Rectal smooth muscle tissue (tissue), 1 donor: ENCODE results near the gene HPCAL1.

ENCODE experiments used
- H3K27ac ChIP-seq: one replicate; pipeline ENCODE4 v1.7.0; 2013; ENCODE audit warnings: low read depth, low read length, inconsistent platforms
- H3K27me3 ChIP-seq: one replicate; pipeline ENCODE4 v1.7.0; 2013; ENCODE audit warnings: low read length; ENCODE audit not compliant: control insufficient read depth, insufficient read depth
- H3K36me3 ChIP-seq: one replicate; pipeline ENCODE4 v1.7.0; 2013; ENCODE audit warnings: low read length; ENCODE audit not compliant: control insufficient read depth, insufficient read depth
- H3K4me1 ChIP-seq: one replicate; pipeline ENCODE4 v1.7.0; 2013; ENCODE audit warnings: low read length; ENCODE audit not compliant: control insufficient read depth, insufficient read depth
- H3K4me3 ChIP-seq: one replicate; pipeline ENCODE4 v1.7.0; 2013; ENCODE audit warnings: low read length
- H3K9ac ChIP-seq: one replicate; pipeline ENCODE4 v1.7.0; 2013; ENCODE audit warnings: low read length

The HPCAL1 gene

DNA sequence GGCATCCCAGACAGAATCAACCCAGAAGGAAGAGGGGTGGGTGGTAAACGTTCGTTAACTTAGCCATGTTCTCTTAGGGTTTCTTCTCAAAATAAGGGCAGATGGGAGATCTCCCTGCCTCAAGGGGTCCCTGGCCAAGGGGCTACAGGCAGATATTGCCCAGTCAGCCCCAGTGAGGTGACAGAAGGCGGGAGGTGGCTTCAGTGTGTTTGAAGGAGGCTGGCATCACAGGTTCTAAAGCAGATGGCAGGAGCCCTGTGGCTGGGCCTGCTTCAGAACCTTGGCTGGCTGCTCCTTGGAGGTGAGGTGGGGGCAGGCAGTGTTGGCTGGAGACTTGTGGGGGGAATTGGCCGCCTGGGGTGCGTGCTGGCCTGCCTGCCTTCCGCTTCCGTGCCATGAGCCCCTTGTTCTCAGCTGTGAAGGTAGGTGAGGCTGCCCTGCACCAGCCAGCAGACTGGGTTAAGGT, 23.5 kb downstream of the HPCAL1 start:
- H3K27me3 ChIP-seq = no peaks in the 10 kb centered on the region
- H3K27ac ChIP-seq = no peak overlapping the region
- H3K4me3 ChIP-seq = no peak overlapping the region
- H3K9ac ChIP-seq = no peak overlapping the region
- peaks cover 2% of the 10 kb centered on the region for H3K4me1 ChIP-seq
- no peaks in the 10 kb centered on the region for H3K36me3 ChIP-seq

DNA sequence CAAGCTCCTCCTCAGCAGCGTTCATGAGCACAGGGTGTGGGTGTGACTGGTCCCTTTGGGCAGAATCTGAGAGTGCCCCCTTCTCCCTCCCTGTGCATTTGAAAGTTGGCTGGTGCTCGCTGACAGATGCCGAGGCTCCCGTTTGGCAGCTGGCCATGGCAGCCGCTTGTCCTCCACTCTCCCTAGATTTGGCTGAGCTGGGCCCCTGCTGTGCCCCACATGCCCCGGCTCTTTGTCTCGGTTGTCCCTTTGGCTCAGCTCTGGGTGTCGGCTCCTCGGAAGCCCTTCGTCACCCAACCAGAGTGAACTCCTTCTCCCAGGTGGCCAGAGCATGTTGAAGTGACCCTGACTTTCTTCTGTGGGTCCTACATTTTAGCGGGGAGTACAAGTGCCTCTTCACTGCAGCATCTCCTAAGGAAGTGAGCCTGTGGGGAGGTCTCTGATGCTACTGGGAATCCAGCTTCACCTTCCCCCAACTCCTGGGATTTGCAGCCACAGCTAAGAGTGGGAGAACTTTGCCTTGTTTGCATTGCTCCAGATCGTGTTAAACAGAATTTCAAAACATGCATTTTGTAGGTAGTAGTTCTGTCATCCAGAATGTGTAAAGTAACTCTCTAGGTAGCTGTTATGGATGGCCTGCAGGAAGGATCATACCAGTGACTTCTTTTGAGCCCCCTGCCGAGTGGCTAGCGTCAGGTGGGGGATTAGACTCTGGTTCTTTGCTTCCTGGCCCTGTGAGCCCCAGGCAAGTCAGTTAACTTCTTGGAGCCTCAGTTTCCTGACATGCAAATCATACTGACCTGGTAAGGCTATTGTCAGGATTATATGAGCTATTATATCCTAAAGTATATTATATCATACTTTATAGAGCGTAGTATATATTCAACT, 24.2 kb downstream of the HPCAL1 start:
- Histone ChIP-seq H3K9ac (no peak overlapping the region), H3K4me3 (no peak overlapping the region), H3K36me3 (no peaks in the 10 kb centered on the region), H3K27me3 (no peaks in the 10 kb centered on the region), H3K4me1 (peaks cover 2% of the 10 kb centered on the region), H3K27ac (no peak overlapping the region)

DNA sequence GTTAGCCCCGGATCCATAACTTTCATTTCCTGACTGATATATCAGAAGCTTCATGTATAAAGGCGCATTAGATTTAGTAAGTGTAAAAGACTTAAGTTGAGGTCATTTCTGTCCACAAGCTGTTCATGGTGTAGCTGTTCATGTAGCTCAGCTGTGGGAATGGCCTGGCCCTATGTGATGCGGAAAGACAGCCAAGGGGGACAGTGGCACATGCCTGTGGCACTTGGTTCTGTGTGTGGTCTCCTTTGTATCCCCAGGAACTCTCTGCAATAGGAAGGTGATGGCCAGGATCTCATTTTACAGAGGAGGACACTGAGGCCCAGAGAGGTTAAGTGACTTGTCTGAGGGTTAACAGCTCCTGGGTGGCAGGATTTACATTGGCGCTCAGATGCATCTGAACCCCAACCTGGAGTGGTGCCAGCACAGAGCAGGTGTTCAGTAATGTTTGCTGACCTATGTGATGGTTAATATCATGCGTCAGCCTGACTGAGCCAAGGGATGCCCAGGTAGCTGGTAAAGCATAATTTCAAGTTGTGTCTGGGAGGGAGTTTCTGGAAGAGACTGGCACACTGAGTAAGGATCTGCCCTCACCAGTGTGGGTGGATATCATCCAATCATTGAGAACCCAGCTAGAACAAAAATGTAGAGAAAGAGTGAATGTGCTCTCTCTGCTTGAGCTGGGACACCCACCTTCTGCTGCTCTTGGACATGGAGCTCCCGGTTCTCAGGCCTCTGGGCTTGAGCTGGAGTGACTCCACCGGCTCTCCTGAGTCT, 25.4 kb downstream of the HPCAL1 start:
- Histone ChIP-seq H3K4me1 (peaks cover 2% of the 10 kb centered on the region), H3K27me3 (no peaks in the 10 kb centered on the region), H3K4me3 (no peak overlapping the region), H3K9ac (no peak overlapping the region), H3K36me3 (no peaks in the 10 kb centered on the region), H3K27ac (no peak overlapping the region)

DNA sequence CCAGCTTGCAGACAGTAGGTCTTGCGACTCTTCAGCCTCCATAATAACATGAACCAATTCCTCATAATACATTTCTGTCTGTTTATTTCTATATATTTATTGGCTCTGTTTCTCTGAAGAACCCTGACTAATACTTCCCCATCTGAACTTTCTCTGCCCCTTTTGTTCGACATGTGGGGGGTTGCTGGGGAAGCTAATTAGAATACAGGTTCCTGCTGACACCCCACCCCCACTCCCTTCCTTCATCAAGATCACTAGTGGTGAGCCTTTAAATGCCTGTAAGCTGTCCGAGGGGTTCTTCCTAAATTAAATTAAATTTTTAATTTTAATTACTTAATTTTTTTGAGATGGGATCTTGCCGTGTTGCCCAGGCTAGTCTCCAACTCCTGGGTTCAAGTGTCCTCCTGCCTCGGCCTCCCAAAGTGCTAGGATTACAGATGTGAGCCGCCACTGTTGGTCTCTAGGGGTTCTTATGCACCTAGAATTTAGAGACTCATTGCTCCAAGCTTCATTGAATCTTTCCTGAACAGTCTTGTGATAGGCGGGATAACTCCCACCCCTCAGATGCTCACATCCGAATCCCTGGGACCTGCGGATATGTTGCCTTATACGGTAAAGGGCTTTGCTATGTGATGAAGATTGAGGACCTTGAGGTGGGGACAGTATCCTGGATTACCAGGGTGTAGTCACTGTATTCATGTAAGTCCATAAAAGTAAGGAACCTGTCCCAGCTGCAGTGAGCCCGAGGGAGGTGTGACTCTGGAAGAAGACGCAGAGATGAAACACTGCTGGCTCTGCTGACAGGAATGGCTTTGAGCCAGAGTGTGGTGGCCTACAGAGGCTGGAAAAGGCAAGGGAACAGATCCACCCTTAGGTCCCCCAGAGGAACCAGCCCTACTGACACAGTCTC, 26.2 kb downstream of the HPCAL1 start:
- H3K4me1 ChIP-seq = peaks cover 2% of the 10 kb centered on the region
- no peaks in the 10 kb centered on the region for H3K36me3 ChIP-seq
- H3K4me3 ChIP-seq = no peak overlapping the region
- H3K27ac ChIP-seq = no peak overlapping the region
- no peak overlapping the region for H3K9ac ChIP-seq
- no peaks in the 10 kb centered on the region for H3K27me3 ChIP-seq

DNA sequence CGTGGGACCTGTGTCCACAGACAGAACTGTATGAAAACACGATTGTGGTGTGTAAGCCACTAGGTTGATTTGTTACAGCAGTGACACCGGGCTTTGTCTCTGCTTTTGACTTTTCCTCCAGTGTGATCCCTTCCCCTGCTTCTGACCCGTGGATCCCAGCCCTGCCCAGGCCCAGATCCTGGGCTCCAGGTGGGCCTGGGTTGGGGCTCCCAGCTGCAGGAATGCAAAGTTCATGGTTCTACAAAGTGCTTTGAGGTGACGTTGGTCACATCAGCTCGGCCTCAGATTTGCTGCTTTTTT, 26.8 kb downstream of the HPCAL1 start:
- Histone ChIP-seq H3K27me3 (no peaks in the 10 kb centered on the region), H3K4me3 (no peak overlapping the region), H3K4me1 (peaks cover 2% of the 10 kb centered on the region), H3K27ac (no peak overlapping the region), H3K36me3 (no peaks in the 10 kb centered on the region), H3K9ac (no peak overlapping the region)

DNA sequence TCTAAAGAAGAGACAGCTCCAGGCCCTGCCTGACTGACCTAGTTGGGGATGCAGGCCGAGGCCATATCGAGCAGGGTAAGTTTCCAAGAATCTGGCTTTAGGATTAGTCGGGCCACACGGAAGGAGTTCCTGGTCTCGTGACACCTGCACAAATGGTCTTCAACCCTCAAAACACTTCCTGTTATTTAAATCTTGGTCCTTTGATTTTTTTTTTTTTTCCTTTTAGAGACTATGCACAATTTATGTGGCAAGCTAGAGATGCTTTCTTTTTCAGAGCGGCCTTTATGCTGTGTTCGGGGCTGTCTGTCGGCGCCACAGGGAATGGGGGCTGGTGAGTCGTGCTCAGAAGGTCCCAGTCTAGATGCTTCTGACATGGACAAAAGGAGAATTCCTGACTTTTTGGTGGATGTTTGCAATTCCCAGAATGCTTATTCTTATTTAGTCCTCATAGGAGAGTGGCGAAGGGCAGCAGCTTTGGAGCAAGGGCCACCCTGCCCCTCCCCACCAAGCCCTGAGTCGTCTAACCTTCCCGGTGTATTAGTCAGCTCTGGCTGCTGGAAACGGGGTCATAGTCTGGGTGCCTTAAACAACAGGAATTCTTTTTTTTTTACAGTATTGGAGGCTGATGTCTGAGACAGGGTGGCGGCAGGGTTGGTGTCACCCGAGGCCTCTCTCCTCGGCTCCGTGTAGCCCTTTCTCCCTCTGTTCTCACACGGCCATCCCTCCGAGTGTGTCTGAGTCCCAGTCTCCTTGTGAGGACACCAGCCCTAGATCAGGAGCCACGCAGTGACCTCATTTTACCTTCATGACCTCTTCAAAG, 27.4 kb downstream of the HPCAL1 start:
- Histone ChIP-seq H3K27ac (no peak overlapping the region), H3K4me1 (peaks cover 2% of the 10 kb centered on the region), H3K27me3 (no peaks in the 10 kb centered on the region), H3K9ac (no peak overlapping the region), H3K4me3 (peak overlapping the region; percentile 45), H3K36me3 (no peaks in the 10 kb centered on the region)

DNA sequence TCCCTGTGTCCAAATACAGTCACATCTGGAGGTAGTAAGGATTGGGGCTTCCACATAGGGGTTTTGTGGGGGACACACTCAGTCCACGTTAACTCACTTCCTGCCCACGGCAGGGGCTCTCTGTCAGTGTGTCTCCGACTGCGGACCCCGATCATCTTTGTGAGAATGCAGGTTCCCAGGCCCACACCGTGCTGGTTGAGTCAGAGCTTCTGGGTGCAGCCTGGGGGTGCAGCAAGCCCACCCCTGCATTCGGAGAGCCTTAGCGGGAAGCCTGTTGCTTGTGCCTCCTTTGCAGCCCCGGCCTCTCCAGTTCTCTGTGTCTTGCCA, 28.0 kb downstream of the HPCAL1 start:
- Histone ChIP-seq H3K36me3 (no peaks in the 10 kb centered on the region), H3K4me3 (peak overlapping the region; percentile 45), H3K27ac (no peak overlapping the region), H3K27me3 (no peaks in the 10 kb centered on the region), H3K9ac (no peak overlapping the region), H3K4me1 (peaks cover 2% of the 10 kb centered on the region)

DNA sequence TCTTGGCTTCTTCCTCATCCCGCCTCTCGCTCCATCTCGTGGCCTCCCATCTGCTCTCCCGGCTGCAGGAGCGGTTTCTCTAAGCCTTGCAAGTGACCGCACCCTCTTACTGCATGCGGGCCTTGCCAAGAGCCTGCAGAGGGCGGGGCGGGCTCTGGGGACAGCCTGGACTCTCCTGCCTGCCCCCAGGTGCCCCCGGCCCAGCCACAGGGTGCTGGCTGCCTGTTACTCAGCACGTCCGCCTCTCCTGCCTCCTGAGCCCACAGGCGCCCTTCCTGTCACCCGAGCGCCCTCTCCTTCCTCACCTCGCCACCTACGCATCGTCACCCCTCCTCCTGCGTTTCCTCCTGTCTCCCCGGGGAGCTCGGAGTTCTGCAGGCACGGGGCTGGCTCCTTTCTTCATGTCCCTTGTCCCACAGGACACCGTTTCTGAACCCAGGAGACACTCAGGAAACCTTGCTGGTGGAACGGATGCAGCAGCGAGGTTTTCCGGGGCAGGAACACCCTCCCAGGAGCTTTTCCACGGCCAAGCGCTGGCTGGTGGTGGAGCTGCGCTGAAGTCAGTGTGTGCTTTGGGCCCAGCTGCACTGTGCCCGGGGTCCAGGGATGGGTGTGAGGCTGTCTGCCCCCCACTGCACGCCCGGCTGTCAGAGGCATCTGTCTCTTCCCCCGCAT, 28.5 kb downstream of the HPCAL1 start:
- no peak overlapping the region for H3K27ac ChIP-seq
- peaks cover 2% of the 10 kb centered on the region for H3K4me1 ChIP-seq

DNA sequence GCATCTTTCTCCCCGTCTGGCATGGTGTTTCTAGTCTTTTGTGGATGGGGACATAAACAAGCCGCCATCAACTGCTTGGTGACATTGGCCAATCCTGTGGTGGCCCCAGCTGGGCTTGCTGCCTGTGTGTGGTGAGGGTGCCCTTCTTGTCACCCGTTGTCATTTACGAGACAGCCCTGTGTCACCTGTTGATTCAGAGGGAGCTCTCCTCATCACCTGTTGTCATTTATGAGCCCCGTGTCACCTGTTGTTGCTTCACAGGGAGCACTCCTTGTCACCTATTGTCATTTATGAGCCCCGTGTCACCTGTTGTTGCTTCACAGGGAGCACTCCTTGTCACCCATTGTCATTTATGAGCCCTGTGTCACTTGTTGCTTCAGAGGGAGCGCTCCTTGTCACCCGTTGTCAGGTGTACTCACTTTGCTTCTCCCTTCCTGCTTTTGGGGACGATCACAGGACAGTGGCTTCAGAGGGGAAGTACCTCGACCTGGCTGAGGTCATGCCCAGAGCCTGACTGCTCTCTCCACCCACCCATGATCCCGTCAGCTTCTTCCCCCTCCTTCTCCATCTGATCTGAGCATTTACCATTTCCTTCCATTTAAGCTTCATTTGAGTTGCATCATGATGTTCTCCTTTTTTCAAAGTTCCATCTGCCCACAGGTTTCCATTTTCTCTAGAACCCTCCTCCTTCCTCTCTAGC, 29.1 kb downstream of the HPCAL1 start:
- Histone ChIP-seq H3K4me3 (peak overlapping the region; percentile 1), H3K4me1 (no peaks in the 10 kb centered on the region), H3K9ac (no peak overlapping the region), H3K27me3 (no peaks in the 10 kb centered on the region), H3K36me3 (no peaks in the 10 kb centered on the region), H3K27ac (no peak overlapping the region)

More for the DNA sequence above, 28.5 kb downstream of the HPCAL1 start:
- H3K4me3 ChIP-seq = peak overlapping the region; percentile 45
- no peaks in the 10 kb centered on the region for H3K27me3 ChIP-seq
- H3K9ac ChIP-seq = no peak overlapping the region
- H3K36me3 ChIP-seq = no peaks in the 10 kb centered on the region

DNA sequence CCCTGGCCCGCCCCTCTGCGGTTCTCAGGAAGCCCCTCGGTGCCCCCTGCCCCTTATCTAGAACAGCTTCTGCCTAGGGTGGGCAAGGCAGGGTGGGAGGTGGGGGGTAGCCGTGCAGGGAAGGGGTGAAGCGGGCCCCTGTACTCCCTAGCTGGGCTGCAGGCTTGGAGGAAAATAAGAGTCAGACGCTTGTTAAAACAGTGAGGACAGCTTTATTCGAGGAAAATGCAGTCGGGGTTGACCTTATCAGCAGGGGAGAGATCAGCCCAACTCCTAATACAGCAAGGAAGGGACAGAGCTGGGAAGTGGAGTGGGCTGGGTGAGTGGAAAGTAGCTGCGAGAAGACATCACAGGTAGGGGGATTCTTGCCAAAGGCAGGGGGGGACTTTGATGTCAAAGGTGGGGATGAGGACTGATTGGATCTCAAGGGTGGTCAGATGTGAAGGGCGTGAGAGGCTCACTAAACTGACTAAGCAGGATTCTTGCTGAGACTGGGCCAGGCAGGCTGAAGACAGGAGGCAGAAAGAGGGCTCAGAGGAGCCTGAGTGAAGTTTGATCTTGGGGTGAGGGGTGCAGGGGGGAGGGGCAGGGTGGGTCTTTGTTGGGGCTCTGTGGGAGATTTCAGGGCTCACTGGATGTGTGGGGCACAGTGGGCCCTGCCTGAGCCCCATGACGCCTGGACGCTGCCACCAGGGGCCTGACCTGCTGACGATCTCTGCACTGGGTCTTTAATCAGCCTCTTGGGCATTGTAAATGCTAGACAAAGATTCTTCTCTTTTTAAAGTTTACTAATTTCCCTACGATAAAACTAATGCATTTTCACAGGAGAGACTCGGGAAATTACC, 29.9 kb downstream of the HPCAL1 start:
- Histone ChIP-seq H3K27ac (no peak overlapping the region), H3K4me1 (no peaks in the 10 kb centered on the region), H3K9ac (no peak overlapping the region)

More for the DNA sequence above, 29.9 kb downstream of the HPCAL1 start:
- Histone ChIP-seq H3K4me3 (no peak overlapping the region), H3K36me3 (no peaks in the 10 kb centered on the region), H3K27me3 (no peaks in the 10 kb centered on the region)
